Activated gamma-delta T cell (primary cell): ENCODE data around the gene RNU1-1.
"Not testable (repeated sequence)": the region's sequence is repeated elsewhere in the genome, so short reads cannot be mapped to it uniquely, and the experiment has no call there.

Source experiments
- DNase-seq: peaks from one replicate; lab custom pipeline; 2025; lab: John Stamatoyannopoulos, UW

Gene RNU1-1

GRCh38 chr1:16493731-16494130, 20.4 kb downstream of the RNU1-1 start:
- not testable (repeated sequence) for DNase-seq

GRCh38 chr1:16492937-16493336, 21.1 kb downstream of the RNU1-1 start:
- not testable (repeated sequence) for DNase-seq

GRCh38 chr1:16491056-16491675, 22.9 kb downstream of the RNU1-1 start:
- no peak for DNase-seq

GRCh38 chr1:16489195-16489880, 24.7 kb downstream of the RNU1-1 start:
- not testable (repeated sequence) for DNase-seq

GRCh38 chr1:16487011-16487410, 27.1 kb downstream of the RNU1-1 start:
- not testable (repeated sequence) for DNase-seq

- not testable (repeated sequence) for DNase-seq
These were observed 27.8 kb downstream of the RNU1-1 start for GRCh38 chr1:16486316-16486715.

- no peak for DNase-seq
These were observed 29.2 kb downstream of the RNU1-1 start for GRCh38 chr1:16484931-16485330.

- DNase-seq, result no peak
These were observed 29.6 kb downstream of the RNU1-1 start for GRCh38 chr1:16484501-16484835.

GRCh38 chr1:16483639-16484500, 30.2 kb downstream of the RNU1-1 start:
- DNase-seq, result not testable (repeated sequence)

- not testable (repeated sequence) for DNase-seq
These were observed 30.9 kb downstream of the RNU1-1 start for GRCh38 chr1:16483146-16483545.

GRCh38 chr1:16478091-16478490, 36.0 kb downstream of the RNU1-1 start:
- no peak for DNase-seq

GRCh38 chr1:16475771-16476770, 38.0 kb downstream of the RNU1-1 start:
- not testable (repeated sequence) for DNase-seq

- not testable (repeated sequence) for DNase-seq
These were observed 39.2 kb downstream of the RNU1-1 start for GRCh38 chr1:16474891-16475290.

- no peak for DNase-seq
These were observed 39.8 kb downstream of the RNU1-1 start for GRCh38 chr1:16474166-16474800.

- no peak for DNase-seq
These were observed 45.5 kb downstream of the RNU1-1 start for GRCh38 chr1:16468558-16468957.

- no peak for DNase-seq
These were observed 49.0 kb downstream of the RNU1-1 start for GRCh38 chr1:16464917-16465625.
